ENCODE results near the gene CYP27A1. TPM values are rescaled to one million over a fixed set of nuclear protein-coding genes. Genes with fewer than 3 reads are reported as not detected.

Gene CYP27A1
- total and polyA plus RNA-seq, 2 of the 4 experiments (the other 2 are of a cell fraction), result 5.2 to 5.3 TPM

- no peak for TF ChIP-seq MAZ (IDR thresholded peaks at IDR 0.05; ENCODE audit: borderline replicate concordance, low read depth, low read length)
- TF ChIP-seq BHLHE40 (IDR thresholded peaks at IDR 0.05; ENCODE audit: low read depth, low read length), result no peak
- no peak for TF ChIP-seq RAD21 (IDR thresholded peaks at IDR 0.05; ENCODE audit: low read length)
- TF ChIP-seq MAFK (IDR thresholded peaks at IDR 0.05; ENCODE audit: low read depth, low read length), result no peak
- no peak for TF ChIP-seq POLR2A (IDR thresholded peaks at IDR 0.05; ENCODE audit: low read depth, low read length)
- TF ChIP-seq MXI1 (IDR thresholded peaks at IDR 0.05; ENCODE audit: borderline replicate concordance, low read depth, low read length), result no peak
Observed at GRCh38 chr2:218782528-218782844, 539 bp downstream of the CYP27A1 start (continued).

GRCh38 chr2:218783688-218784087 is 1.7 kb downstream of the CYP27A1 start:
- Histone ChIP-seq H3K4me1 (ENCODE audit: control insufficient read depth, insufficient read depth, low read length) (peaks cover 3% of the 10 kb centered on the region; the same call in 1 of the 2 replicates), H3K27ac (ENCODE audit: insufficient read depth, low read length) (no peak overlapping the region), H3K4me2 (ENCODE audit: low read depth, low read length) (peak overlapping the region; percentile 63; the same call in 1 of the 2 replicates), H3K18ac (ENCODE audit: low read depth, low read length) (no peak overlapping the region), H3K4ac (ENCODE audit: low read depth, low read length) (0 out of 2 replicates have a peak overlapping the region, but pooled peaks have one; percentile 16), H3K9ac (ENCODE audit: low read depth, low read length) (no peak overlapping the region), H3K36me3 (ENCODE audit: control insufficient read depth, insufficient read depth, low read length) (no peaks in the 10 kb centered on the region), H3K79me1 (ENCODE audit: low read depth in 1 of 2, low read length in 2 of 2) (peaks cover 0 to 5% of the 10 kb centered on the region in 2 experiments; a peak in 2 of 4 replicates), H2AFZ (replicated peaks; ENCODE audit: low read length, poor library complexity) (no peak overlapping the region), H4K5ac (ENCODE audit: low read depth, low read length) (no peak overlapping the region), H2BK5ac (ENCODE audit: low read depth, low read length, poor library complexity, severe bottlenecking) (no peak overlapping the region), H3K4me3 (ENCODE audit: insufficient read depth, low read depth, low read length) (no peak overlapping the region), H3K56ac (ENCODE audit: extremely low read depth, insufficient read depth, low read length) (no peak overlapping the region), H3K23ac (ENCODE audit: low read depth, low read length) (peak overlapping the region; percentile 16; the same call in 1 of the 2 replicates), H2AK9ac (replicated peaks; ENCODE audit: low read depth, low read length, poor library complexity) (no peak overlapping the region), H2AK5ac (ENCODE audit: low read depth, low read length) (peak overlapping the region; percentile 39; the same call in 1 of the 2 replicates), H3K9me3 (ENCODE audit: control insufficient read depth, insufficient read depth, low read length) (peaks cover 4% of the 10 kb centered on the region; the same call in 1 of the 2 replicates), H4K20me1 (ENCODE audit: insufficient read depth, low read length) (no peaks in the 10 kb centered on the region), H4K91ac (ENCODE audit: insufficient read depth, low read depth, low read length) (no peak overlapping the region), H3K9me1 (ENCODE audit: insufficient read depth, low read length) (peaks cover 3% of the 10 kb centered on the region; the same call in 1 of the 2 replicates), H2BK15ac (ENCODE audit: low read depth, low read length) (no peak overlapping the region), H4K8ac (ENCODE audit: low read depth in 2 of 2, low read length in 2 of 2) (no peak overlapping the region), H3K27me3 (ENCODE audit: control insufficient read depth, insufficient read depth, low read length) (no peaks in the 10 kb centered on the region), H2BK20ac (ENCODE audit: low read depth, low read length) (no peak overlapping the region), H2BK120ac (ENCODE audit: low read depth, low read length) (no peak overlapping the region), H3K14ac (replicated peaks; ENCODE audit: low read depth, low read length) (0 out of 2 replicates have a peak overlapping the region, but pooled peaks have one; percentile 14)
- no peak for ATAC-seq (ENCODE audit: low read depth)
- ChIA-PET CTCF (no interaction called here), POLR2A (ENCODE audit: unreplicated experiment) (interaction anchor here (0.6 kb wide), 1 partner anchor 307 kb away, joined by 12 read pairs; no protein-coding TSS in a partner anchor)
- BruUV-seq (replicated peaks), result no TSS peak
- intact Hi-C loops (cut with micrococcal nuclease), result loop anchor here (5.0 kb wide), 1 partner anchor 54 kb away; no protein-coding TSS in a partner anchor
- dilution Hi-C loops (cut with HindIII; ENCODE audit: low sequenced_read_pairs, unreplicated experiment), result no loop called here
- in situ Hi-C loops (cut with MboI; ENCODE audit: low sequenced_read_pairs), result no loop called here
- no peak for DNase-seq
- 77% methylated on average over 4 of the region's 4 CpGs; no CpG with 5 or more reads in 1 of the 2 experiments for WGBS, 2 experiments (ENCODE audit: extremely low coverage in 2 of 2, insufficient read length in 1 of 2)
- TF ChIP-seq MAFK (IDR thresholded peaks at IDR 0.05; ENCODE audit: low read depth, low read length) (no peak), FOS (IDR thresholded peaks at IDR 0.05; ENCODE audit: low read depth, low read length) (no peak), SMC3 (IDR thresholded peaks at IDR 0.05; ENCODE audit: low read depth, low read length) (no peak), MXI1 (IDR thresholded peaks at IDR 0.05; ENCODE audit: borderline replicate concordance, low read depth, low read length) (no peak), BHLHE40 (IDR thresholded peaks at IDR 0.05; ENCODE audit: low read depth, low read length) (no peak), CEBPB (IDR thresholded peaks at IDR 0.05; ENCODE audit: low read depth, low read length) (no peak), RAD21 (IDR thresholded peaks at IDR 0.05; ENCODE audit: low read length) (no peak), MAZ (IDR thresholded peaks at IDR 0.05; ENCODE audit: borderline replicate concordance, low read depth, low read length) (no peak), POLR2A (IDR thresholded peaks at IDR 0.05; ENCODE audit: low read depth, low read length) (no peak), CHD1 (IDR thresholded peaks at IDR 0.05; ENCODE audit: low read depth, low read length) (no peak), RCOR1 (IDR thresholded peaks at IDR 0.05; ENCODE audit: insufficient replicate concordance, low read length) (no peak), NFE2L2 (IDR thresholded peaks at IDR 0.05; ENCODE audit: low read depth, low read length) (no peak)
- TF ChIP-seq, protein P1, sequence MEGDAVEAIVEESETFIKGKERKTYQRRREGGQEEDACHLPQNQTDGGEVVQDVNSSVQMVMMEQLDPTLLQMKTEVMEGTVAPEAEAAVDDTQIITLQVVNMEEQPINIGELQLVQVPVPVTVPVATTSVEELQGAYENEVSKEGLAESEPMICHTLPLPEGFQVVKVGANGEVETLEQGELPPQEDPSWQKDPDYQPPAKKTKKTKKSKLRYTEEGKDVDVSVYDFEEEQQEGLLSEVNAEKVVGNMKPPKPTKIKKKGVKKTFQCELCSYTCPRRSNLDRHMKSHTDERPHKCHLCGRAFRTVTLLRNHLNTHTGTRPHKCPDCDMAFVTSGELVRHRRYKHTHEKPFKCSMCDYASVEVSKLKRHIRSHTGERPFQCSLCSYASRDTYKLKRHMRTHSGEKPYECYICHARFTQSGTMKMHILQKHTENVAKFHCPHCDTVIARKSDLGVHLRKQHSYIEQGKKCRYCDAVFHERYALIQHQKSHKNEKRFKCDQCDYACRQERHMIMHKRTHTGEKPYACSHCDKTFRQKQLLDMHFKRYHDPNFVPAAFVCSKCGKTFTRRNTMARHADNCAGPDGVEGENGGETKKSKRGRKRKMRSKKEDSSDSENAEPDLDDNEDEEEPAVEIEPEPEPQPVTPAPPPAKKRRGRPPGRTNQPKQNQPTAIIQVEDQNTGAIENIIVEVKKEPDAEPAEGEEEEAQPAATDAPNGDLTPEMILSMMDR (conservative IDR thresholded peaks at IDR 0.05; ENCODE audit: low read depth, low read length), result no peak
- TF ChIP-seq, protein P2, sequence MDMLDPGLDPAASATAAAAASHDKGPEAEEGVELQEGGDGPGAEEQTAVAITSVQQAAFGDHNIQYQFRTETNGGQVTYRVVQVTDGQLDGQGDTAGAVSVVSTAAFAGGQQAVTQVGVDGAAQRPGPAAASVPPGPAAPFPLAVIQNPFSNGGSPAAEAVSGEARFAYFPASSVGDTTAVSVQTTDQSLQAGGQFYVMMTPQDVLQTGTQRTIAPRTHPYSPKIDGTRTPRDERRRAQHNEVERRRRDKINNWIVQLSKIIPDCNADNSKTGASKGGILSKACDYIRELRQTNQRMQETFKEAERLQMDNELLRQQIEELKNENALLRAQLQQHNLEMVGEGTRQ (IDR thresholded peaks at IDR 0.05; ENCODE audit: low read depth, low read length), result no peak

Data from IMR-90 (cell line).